ENCODE data around the gene RPL31.
"Not testable (repeated sequence)": the region's sequence is repeated elsewhere in the genome, so short reads cannot be mapped to it uniquely, and the experiment has no call there.

The RPL31 gene

GRCh38 chr2:101037161-101037755 is 35.2 kb downstream of the RPL31 start:
- H3K9me3 ChIP-seq (replicated peaks; ENCODE audit: low read length): no peaks in the 10 kb centered on the region
- no peak overlapping the region for H3K4me3 ChIP-seq (ENCODE audit: low read length)
- no peaks in the 10 kb centered on the region for H3K4me1 ChIP-seq (ENCODE audit: control insufficient read depth, insufficient read depth, low read length)
- H3K9ac ChIP-seq (ENCODE audit: low read depth, low read length): no peak overlapping the region
- H3K27me3 ChIP-seq (ENCODE audit: control insufficient read depth, insufficient read depth, low read length): no peaks in the 10 kb centered on the region
- no peak overlapping the region for H3K4me2 ChIP-seq (ENCODE audit: low read length)
- H3K36me3 ChIP-seq (ENCODE audit: insufficient read depth, low read length): peaks cover 69% of the 10 kb centered on the region

GRCh38 chr2:101038455-101039255 is 36.6 kb downstream of the RPL31 start:
- no peak overlapping the region for H3K4me2 ChIP-seq (ENCODE audit: low read length)
- no peaks in the 10 kb centered on the region for H3K4me1 ChIP-seq (ENCODE audit: control insufficient read depth, insufficient read depth, low read length)

DNA sequence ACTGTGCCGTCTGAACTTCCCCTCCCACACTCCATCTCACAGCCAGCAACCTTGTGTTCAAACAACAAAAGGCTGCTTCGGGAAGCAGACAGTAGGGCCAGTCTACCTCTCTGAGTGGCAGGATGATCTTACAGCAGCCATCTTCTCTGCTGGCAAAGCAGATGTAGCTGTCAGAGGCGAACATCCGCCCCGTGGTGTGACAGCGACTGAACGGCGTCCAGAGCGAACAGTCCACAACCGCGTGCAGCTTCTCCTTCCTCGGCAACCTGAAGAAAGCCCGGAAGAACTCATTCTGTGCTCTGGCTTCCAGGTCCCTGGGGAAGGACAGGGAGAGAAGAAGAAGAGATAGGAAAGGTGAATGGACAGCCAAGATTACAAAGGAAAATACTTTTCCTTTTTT is 38.0 kb downstream of the RPL31 start:
- H3K27me3 ChIP-seq (ENCODE audit: control insufficient read depth, insufficient read depth, low read length): no peaks in the 10 kb centered on the region
- no peaks in the 10 kb centered on the region for H3K9me3 ChIP-seq (replicated peaks; ENCODE audit: low read length)
- H3K4me3 ChIP-seq (ENCODE audit: low read length): no peak overlapping the region
- H3K9ac ChIP-seq (ENCODE audit: low read depth, low read length): no peak overlapping the region
- no peak overlapping the region for H3K4me2 ChIP-seq (ENCODE audit: low read length)
- H3K4me1 ChIP-seq (ENCODE audit: control insufficient read depth, insufficient read depth, low read length): no peaks in the 10 kb centered on the region
- H3K36me3 ChIP-seq (ENCODE audit: insufficient read depth, low read length): peaks cover 51% of the 10 kb centered on the region

More at GRCh38 chr2:101038455-101039255, 36.6 kb downstream of the RPL31 start:
- Histone ChIP-seq H3K27me3 (ENCODE audit: control insufficient read depth, insufficient read depth, low read length) (no peaks in the 10 kb centered on the region), H3K4me3 (ENCODE audit: low read length) (no peak overlapping the region), H3K9ac (ENCODE audit: low read depth, low read length) (no peak overlapping the region), H3K36me3 (ENCODE audit: insufficient read depth, low read length) (peaks cover 58% of the 10 kb centered on the region), H3K9me3 (replicated peaks; ENCODE audit: low read length) (no peaks in the 10 kb centered on the region)

DNA sequence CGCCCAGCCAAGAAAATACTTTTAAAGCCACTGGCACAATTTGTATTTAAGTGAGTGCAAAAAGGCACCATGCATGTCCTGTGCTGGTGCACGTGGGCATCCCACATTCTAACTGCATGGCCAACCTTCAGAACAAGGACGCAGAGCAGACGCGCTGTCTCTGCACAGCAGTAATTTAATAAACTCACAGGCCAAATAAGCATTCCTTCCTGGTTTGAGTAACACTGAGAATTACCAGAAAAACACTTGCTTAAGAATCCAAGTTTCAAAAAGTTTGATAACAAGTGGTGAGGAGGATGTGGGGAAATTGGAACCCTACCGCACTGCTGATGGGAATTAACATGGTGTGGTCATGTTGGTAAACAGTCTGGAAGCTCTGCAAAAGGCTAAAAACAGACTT is 38.7 kb downstream of the RPL31 start:
- Histone ChIP-seq H3K27me3 (ENCODE audit: control insufficient read depth, insufficient read depth, low read length) (no peaks in the 10 kb centered on the region), H3K4me2 (ENCODE audit: low read length) (no peak overlapping the region), H3K9me3 (replicated peaks; ENCODE audit: low read length) (no peaks in the 10 kb centered on the region), H3K9ac (ENCODE audit: low read depth, low read length) (no peak overlapping the region), H3K4me3 (ENCODE audit: low read length) (no peak overlapping the region), H3K36me3 (ENCODE audit: insufficient read depth, low read length) (peaks cover 49% of the 10 kb centered on the region), H3K4me1 (ENCODE audit: control insufficient read depth, insufficient read depth, low read length) (no peaks in the 10 kb centered on the region)

DNA sequence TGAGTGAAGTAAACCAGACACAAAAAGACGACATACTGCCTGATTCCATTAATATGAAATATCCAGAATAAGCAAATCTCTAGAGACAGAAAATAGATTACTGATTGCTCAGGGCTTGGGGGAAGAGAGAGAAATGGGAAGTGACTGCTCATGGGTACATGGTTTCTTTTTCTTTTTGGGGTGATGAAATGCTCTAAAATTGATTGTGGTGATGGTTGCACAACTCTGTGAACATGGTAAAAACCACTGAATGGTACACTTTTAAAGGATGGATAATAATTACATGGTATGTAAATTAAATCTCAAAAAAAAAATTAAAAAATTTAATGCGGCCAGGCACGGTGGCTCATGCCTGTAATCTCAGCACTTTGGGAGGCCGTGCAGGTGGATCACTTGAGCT is 39.3 kb downstream of the RPL31 start:
- no peaks in the 10 kb centered on the region for H3K27me3 ChIP-seq (ENCODE audit: control insufficient read depth, insufficient read depth, low read length)
- H3K9ac ChIP-seq (ENCODE audit: low read depth, low read length): no peak overlapping the region
- no peaks in the 10 kb centered on the region for H3K4me1 ChIP-seq (ENCODE audit: control insufficient read depth, insufficient read depth, low read length)
- peaks cover 45% of the 10 kb centered on the region for H3K36me3 ChIP-seq (ENCODE audit: insufficient read depth, low read length)
- no peaks in the 10 kb centered on the region for H3K9me3 ChIP-seq (replicated peaks; ENCODE audit: low read length)
- no peak overlapping the region for H3K4me2 ChIP-seq (ENCODE audit: low read length)
- H3K4me3 ChIP-seq (ENCODE audit: low read length): no peak overlapping the region

- Histone ChIP-seq H3K4me1 (ENCODE audit: control insufficient read depth, insufficient read depth, low read length) (peaks cover 14% of the 10 kb centered on the region), H3K27me3 (ENCODE audit: control insufficient read depth, insufficient read depth, low read length) (no peaks in the 10 kb centered on the region), H3K4me3 (ENCODE audit: low read length) (no peak overlapping the region), H3K9ac (ENCODE audit: low read depth, low read length) (no peak overlapping the region), H3K36me3 (ENCODE audit: insufficient read depth, low read length) (peaks cover 42% of the 10 kb centered on the region), H3K9me3 (replicated peaks; ENCODE audit: low read length) (no peaks in the 10 kb centered on the region), H3K4me2 (ENCODE audit: low read length) (no peak overlapping the region)
Measured at GRCh38 chr2:101045330-101045729, 43.2 kb downstream of the RPL31 start.

- Histone ChIP-seq H3K9ac (ENCODE audit: low read depth, low read length) (no peak overlapping the region), H3K4me3 (ENCODE audit: low read length) (no peak overlapping the region), H3K4me1 (ENCODE audit: control insufficient read depth, insufficient read depth, low read length) (peaks cover 14% of the 10 kb centered on the region), H3K4me2 (ENCODE audit: low read length) (no peak overlapping the region), H3K36me3 (ENCODE audit: insufficient read depth, low read length) (peaks cover 49% of the 10 kb centered on the region), H3K9me3 (replicated peaks; ENCODE audit: low read length) (no peaks in the 10 kb centered on the region), H3K27me3 (ENCODE audit: control insufficient read depth, insufficient read depth, low read length) (no peaks in the 10 kb centered on the region)
Measured at GRCh38 chr2:101047075-101047766, 45.1 kb downstream of the RPL31 start.

GRCh38 chr2:101047774-101048173 is 45.7 kb downstream of the RPL31 start:
- peaks cover 49% of the 10 kb centered on the region for H3K36me3 ChIP-seq (ENCODE audit: insufficient read depth, low read length)
- H3K4me2 ChIP-seq (ENCODE audit: low read length): no peak overlapping the region
- no peak overlapping the region for H3K9ac ChIP-seq (ENCODE audit: low read depth, low read length)
- peaks cover 14% of the 10 kb centered on the region for H3K4me1 ChIP-seq (ENCODE audit: control insufficient read depth, insufficient read depth, low read length)
- no peaks in the 10 kb centered on the region for H3K9me3 ChIP-seq (replicated peaks; ENCODE audit: low read length)
- no peaks in the 10 kb centered on the region for H3K27me3 ChIP-seq (ENCODE audit: control insufficient read depth, insufficient read depth, low read length)
- H3K4me3 ChIP-seq (ENCODE audit: low read length): no peak overlapping the region

DNA sequence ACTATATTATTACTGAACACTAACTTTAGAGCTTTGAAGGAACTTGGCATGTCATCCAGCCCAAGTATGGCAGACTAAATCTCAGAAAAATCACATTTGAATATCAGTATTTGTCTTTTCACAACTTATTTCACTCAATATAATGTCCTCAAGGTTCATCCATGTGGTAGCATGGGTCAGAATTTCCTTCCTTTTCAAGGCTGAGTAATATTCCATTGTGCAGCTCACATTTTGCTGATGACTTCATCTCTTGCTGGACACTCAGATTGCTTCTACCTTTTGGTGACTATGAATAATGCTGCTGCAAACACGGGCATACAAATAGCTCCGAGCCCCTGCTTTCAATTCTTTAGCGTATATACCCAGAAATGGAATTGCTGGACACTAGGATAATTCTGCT is 46.7 kb downstream of the RPL31 start:
- no peaks in the 10 kb centered on the region for H3K9me3 ChIP-seq (replicated peaks; ENCODE audit: low read length)
- no peaks in the 10 kb centered on the region for H3K27me3 ChIP-seq (ENCODE audit: control insufficient read depth, insufficient read depth, low read length)
- H3K4me3 ChIP-seq (ENCODE audit: low read length): no peak overlapping the region
- H3K9ac ChIP-seq (ENCODE audit: low read depth, low read length): no peak overlapping the region
- peaks cover 14% of the 10 kb centered on the region for H3K4me1 ChIP-seq (ENCODE audit: control insufficient read depth, insufficient read depth, low read length)
- H3K4me2 ChIP-seq (ENCODE audit: low read length): no peak overlapping the region
- peaks cover 59% of the 10 kb centered on the region for H3K36me3 ChIP-seq (ENCODE audit: insufficient read depth, low read length)

DNA sequence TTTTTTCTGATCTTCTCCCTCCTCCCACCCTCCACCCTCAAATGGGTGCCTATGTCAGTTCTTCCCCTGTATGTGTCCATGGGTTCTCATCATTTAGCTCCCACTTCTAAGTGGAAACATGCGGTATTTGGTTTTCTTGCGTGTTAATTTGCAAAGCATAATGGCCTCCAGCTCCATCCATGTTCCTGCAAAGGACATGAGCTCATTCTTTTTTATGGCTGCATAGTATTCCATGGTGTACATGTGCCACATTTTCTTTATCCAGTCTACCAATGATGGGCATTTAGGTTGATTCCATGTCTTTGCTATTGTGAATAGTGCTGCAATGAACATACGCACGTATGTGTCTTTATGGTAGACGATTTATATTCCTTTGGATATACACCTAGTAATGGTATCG is 48.8 kb downstream of the RPL31 start:
- peaks cover 60% of the 10 kb centered on the region for H3K36me3 ChIP-seq (ENCODE audit: insufficient read depth, low read length)
- not testable (repeated sequence) for H3K4me2 ChIP-seq (ENCODE audit: low read length)

DNA sequence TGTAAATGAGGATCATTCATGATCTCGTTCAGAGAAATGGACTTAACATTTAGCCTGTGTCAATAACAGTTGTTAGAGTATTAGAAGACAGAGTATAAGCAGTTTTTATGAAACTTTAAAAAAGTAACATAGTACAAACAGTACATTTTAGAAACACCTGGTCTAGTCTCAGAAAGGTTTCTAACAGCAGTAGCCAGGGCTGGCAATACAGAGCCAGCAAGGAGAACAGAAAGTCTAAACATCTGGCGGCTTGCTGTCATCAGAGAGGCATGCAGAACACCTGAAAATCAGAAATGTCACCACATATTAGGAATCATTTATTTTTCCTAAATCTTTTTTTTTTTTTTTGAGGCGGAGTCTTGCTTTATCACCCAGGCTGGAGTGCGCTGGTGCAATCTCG is 50.1 kb downstream of the RPL31 start:
- Histone ChIP-seq H3K36me3 (ENCODE audit: insufficient read depth, low read length) (peaks cover 65% of the 10 kb centered on the region), H3K27me3 (ENCODE audit: control insufficient read depth, insufficient read depth, low read length) (no peaks in the 10 kb centered on the region), H3K4me1 (ENCODE audit: control insufficient read depth, insufficient read depth, low read length) (peaks cover 12% of the 10 kb centered on the region), H3K9ac (ENCODE audit: low read depth, low read length) (no peak overlapping the region), H3K4me2 (ENCODE audit: low read length) (no peak overlapping the region), H3K9me3 (replicated peaks; ENCODE audit: low read length) (no peaks in the 10 kb centered on the region), H3K4me3 (ENCODE audit: low read length) (no peak overlapping the region)

More for the DNA sequence above, 48.8 kb downstream of the RPL31 start:
- peaks cover 14% of the 10 kb centered on the region for H3K4me1 ChIP-seq (ENCODE audit: control insufficient read depth, insufficient read depth, low read length)
- not testable (repeated sequence) for H3K9ac ChIP-seq (ENCODE audit: low read depth, low read length); H3K4me3 ChIP-seq (ENCODE audit: low read length); H3K27me3 ChIP-seq (ENCODE audit: control insufficient read depth, insufficient read depth, low read length); H3K9me3 ChIP-seq (replicated peaks; ENCODE audit: low read length)

Measured in skeletal muscle satellite cell (primary cell).